SK-N-SH (cell line): ENCODE measurements around the gene UBAC2. TPM values are rescaled to one million over a fixed set of nuclear protein-coding genes. Genes with fewer than 3 reads are reported as not detected.

Source experiments
- CTCF ChIA-PET: fragments of 300-600, 350-600 bp; formaldehyde crosslinking; extraction: SDS; loops from one replicate; lab custom pipeline; 2021; lab: Yijun Ruan, JAX
- POLR2A ChIA-PET: fragments of 350-600 bp; sonication (Branson Sonifier 250); formaldehyde crosslinking; extraction: SDS; loops from one replicate; lab custom pipeline; 2020; ENCODE audit warnings: antibody characterized with exemption, inconsistent platforms; lab: Yijun Ruan, JAX
- DNase-seq: peaks from one replicate; pipeline ENCODE4 v3.0.0; 2012
- H2AFZ ChIP-seq: fragments of 200-600 bp; sonication (generic); 2 replicates; pipeline ENCODE4 v1.8.1; 2016; ENCODE audit warnings: antibody characterized with exemption, mild to moderate bottlenecking, low read depth
- H3F3A ChIP-seq: fragments of 200-600 bp; sonication (generic); replicated peaks from 2 replicates; pipeline ENCODE3; 2016; ENCODE audit warnings: antibody characterized with exemption, mild to moderate bottlenecking; ENCODE audit not compliant: insufficient read depth
- H3K27ac ChIP-seq, 2 experiments: fragments of 200-500 bp in 1 of 2; fragments of 200-600 bp in 1 of 2; sonication (Bioruptor generic) in 1 of 2; sonication (generic), shearing (Covaris generic) in 1 of 2; 2 replicates each; pipeline versions ENCODE4 v1.5.1 to v1.6.1; 2014 to 2016; ENCODE audit warnings: low read depth in 2 of 2, inconsistent platforms in 1 of 2, low read length in 1 of 2, mild to moderate bottlenecking in 1 of 2, mixed read lengths in 1 of 2
- H3K27me3 ChIP-seq: fragments of 200-600 bp; sonication (generic), shearing (Covaris generic); 2 replicates; pipeline ENCODE4 v1.6.1; 2016; ENCODE audit warnings: mixed run types; ENCODE audit not compliant: insufficient read depth
- H3K36me3 ChIP-seq, 2 experiments: fragments of 200-500 bp in 1 of 2; fragments of 200-600 bp in 1 of 2; sonication (Bioruptor generic) in 1 of 2; sonication (generic) in 1 of 2; replicated peaks in 1 of 2; 2 replicates each; pipeline versions ENCODE3 to v1.5.1; 2014 to 2016; ENCODE audit warnings: low read length in 1 of 2, mild to moderate bottlenecking in 1 of 2; ENCODE audit not compliant: insufficient read depth in 2 of 2, control insufficient read depth in 1 of 2
- H3K4me1 ChIP-seq, 2 experiments: fragments of 200-500 bp in 1 of 2; fragments of 200-600 bp in 1 of 2; sonication (Bioruptor generic) in 1 of 2; sonication (generic), shearing (Covaris generic) in 1 of 2; 2 replicates each; pipeline versions ENCODE4 v1.5.1 to v1.6.1; 2014 to 2016; ENCODE audit warnings: low read depth in 1 of 2, low read length in 1 of 2, mixed run types in 1 of 2; ENCODE audit not compliant: insufficient read depth in 2 of 2, control insufficient read depth in 1 of 2
- H3K4me2 ChIP-seq: fragments of 200-600 bp; sonication (generic), shearing (Covaris generic); 2 replicates; pipeline ENCODE4 v1.6.1; 2017; ENCODE audit warnings: mixed run types
- H3K4me3 ChIP-seq, 2 experiments: fragments of 200-500 bp in 1 of 2; fragments of 200-600 bp in 1 of 2; sonication (Bioruptor generic) in 1 of 2; sonication (generic), shearing (Covaris generic) in 1 of 2; 2 replicates each; pipeline versions ENCODE4 v1.5.1 to v1.8.1; 2014 to 2016; ENCODE audit warnings: low read depth in 2 of 2, inconsistent platforms in 1 of 2, low read length in 1 of 2, mild to moderate bottlenecking in 1 of 2, mixed read lengths in 1 of 2, moderate library complexity in 1 of 2
- H3K79me2 ChIP-seq: fragments of 200-600 bp; sonication (generic); 2 replicates; pipeline ENCODE4 v1.8.1; 2017; ENCODE audit warnings: mild to moderate bottlenecking; ENCODE audit not compliant: insufficient read depth
- H3K9ac ChIP-seq: fragments of 200-600 bp; sonication (generic); 2 replicates; pipeline ENCODE4 v1.6.1; 2017; ENCODE audit warnings: mixed run types
- H3K9me2 ChIP-seq: fragments of 200-600 bp; sonication (generic); 2 replicates; pipeline ENCODE4 v1.6.1; 2017; ENCODE audit warnings: mixed run types
- H3K9me3 ChIP-seq: fragments of 200-600 bp; sonication (generic); 2 replicates; pipeline ENCODE4 v1.6.1; 2017; ENCODE audit warnings: mixed run types, mild to moderate bottlenecking, moderate library complexity
- H4K20me1 ChIP-seq: fragments of 200-600 bp; sonication (generic); 2 replicates; pipeline ENCODE4 v1.6.1; 2017; ENCODE audit warnings: mild to moderate bottlenecking, mixed run types; ENCODE audit not compliant: insufficient read depth
- CHD2 ChIP-seq: fragments of 150-350 bp; IDR thresholded peaks from 2 replicates; pipeline ENCODE4 v1.6.1; 2018; ENCODE audit warnings: low read length; ENCODE audit not compliant: partially characterized antibody
- CTCF ChIP-seq: fragments of 200-600 bp; sonication (generic); IDR thresholded peaks from 2 replicates; pipeline ENCODE4 v1.6.1; 2017; ENCODE audit warnings: antibody characterized with exemption, mild to moderate bottlenecking, moderate library complexity
- ELF1 ChIP-seq: IDR thresholded peaks from 2 replicates; pipeline ENCODE4 v1.4.0; 2012
- FOSL2 ChIP-seq: IDR thresholded peaks from 2 replicates; pipeline ENCODE4 v1.4.0; 2012; ENCODE audit warnings: low read depth, mild to moderate bottlenecking, moderate library complexity, borderline replicate concordance
- GABPA ChIP-seq: IDR thresholded peaks from 2 replicates; pipeline ENCODE4 v1.4.0; 2012; ENCODE audit warnings: low read depth, mild to moderate bottlenecking
- GATA2 ChIP-seq: sonication (generic); formaldehyde crosslinking; IDR thresholded peaks from 2 replicates; pipeline ENCODE4 v1.5.0; 2020; ENCODE audit warnings: mild to moderate bottlenecking, missing genetic modification reagents
- MAX ChIP-seq: IDR thresholded peaks from 2 replicates; pipeline ENCODE4 v1.4.0; 2012; ENCODE audit warnings: low read depth
- MEF2A ChIP-seq: IDR thresholded peaks from 2 replicates; pipeline ENCODE4 v1.4.0; 2012; ENCODE audit warnings: low read depth, borderline replicate concordance
- NFIC ChIP-seq: IDR thresholded peaks from 2 replicates; pipeline ENCODE4 v1.4.0; 2012; ENCODE audit warnings: borderline replicate concordance
- NRF1 ChIP-seq: IDR thresholded peaks from 2 replicates; pipeline ENCODE4 v1.6.1; 2012; ENCODE audit warnings: low read depth, mild to moderate bottlenecking, low read length
- POLR2AphosphoS5 ChIP-seq: IDR thresholded peaks from 2 replicates; pipeline ENCODE4 v1.6.1; 2012; ENCODE audit warnings: low read depth, low read length
- RCOR1 ChIP-seq: fragments of 150-350 bp; IDR thresholded peaks from 2 replicates; pipeline ENCODE4 v1.6.1; 2017; ENCODE audit warnings: antibody characterized with exemption, low read length
- RXRA ChIP-seq: IDR thresholded peaks from 2 replicates; pipeline ENCODE4 v1.4.0; 2012; ENCODE audit warnings: low read depth, mild to moderate bottlenecking, borderline replicate concordance
- SIN3A ChIP-seq: IDR thresholded peaks from 2 replicates; pipeline ENCODE4 v1.6.1; 2012; ENCODE audit warnings: low read depth, mild to moderate bottlenecking, low read length, moderate library complexity, borderline replicate concordance
- TAF1 ChIP-seq: IDR thresholded peaks from 2 replicates; pipeline ENCODE4 v1.6.1; 2012; ENCODE audit warnings: low read depth, mild to moderate bottlenecking, low read length, moderate library complexity, borderline replicate concordance
- TEAD4 ChIP-seq: IDR thresholded peaks from 2 replicates; pipeline ENCODE4 v1.4.0; 2012; ENCODE audit warnings: mild to moderate bottlenecking, borderline replicate concordance; ENCODE audit not compliant: insufficient read depth
- USF1 ChIP-seq: IDR thresholded peaks from 2 replicates; pipeline ENCODE4 v1.4.0; 2012; ENCODE audit warnings: low read depth, borderline replicate concordance
- YY1 ChIP-seq: IDR thresholded peaks from 2 replicates; pipeline ENCODE4 v1.4.0; 2012; ENCODE audit warnings: low read depth, mild to moderate bottlenecking
- WGBS: methylation state at CpG from one replicate; pipeline ENCODE4 v1.1.6; 2017; ENCODE audit warnings: low lambda C conversion rate; 5-methylcytosine and 5-hydroxymethylcytosine counted together
- polyA plus RNA-seq, 3 experiments: library from polyadenylated mRNA; depleted of rRNA; stranded (reverse); fragments of >200 nt; gene quantifications; 2 replicates each; pipeline ENCODE4 v1.2.3, GENCODE V29; 2012
- TF ChIP-seq, protein P1 (sequence below): fragments of 150-350 bp; IDR thresholded peaks from 2 replicates; pipeline ENCODE4 v1.6.1; 2017; ENCODE audit warnings: antibody characterized with exemption, low read length, low read depth, borderline replicate concordance

Gene UBAC2
- polyA plus RNA-seq, 1 of the 3 experiments (the other 2 are of a cell fraction) = 79.0 TPM

- Histone ChIP-seq H3K79me2 (no peaks in the 10 kb centered on the region), H3K36me3 (no peaks in the 10 kb centered on the region), H3K4me2 (no peak overlapping the region), H3K4me3 (no peak overlapping the region), H3K9me2 (no peaks in the 10 kb centered on the region), H3K27me3 (no peaks in the 10 kb centered on the region; the same call in 1 of the 2 replicates), H3K27ac (no peak overlapping the region), H2AFZ (no peak overlapping the region), H3K4me1 (no peaks in the 10 kb centered on the region), H3K9ac (no peak overlapping the region), H3K9me3 (no peaks in the 10 kb centered on the region), H4K20me1 (no peaks in the 10 kb centered on the region), H3F3A (no peaks in the 10 kb centered on the region)
- no peak for DNase-seq
- 56% methylated on average over 5 of the region's 5 CpGs for WGBS
- ChIA-PET CTCF (interaction anchor here (4.1 kb wide), 1 partner anchor 12 kb away, joined by 32 read pairs; no protein-coding TSS in a partner anchor), POLR2A (no interaction called here)
- TF ChIP-seq FOSL2 (no peak), NRF1 (no peak), RXRA (no peak), NFIC (no peak), MAX (no peak), ELF1 (no peak), GATA2 (CRISPR knock-in tag) (no peak), POLR2AphosphoS5 (no peak), MEF2A (no peak), GABPA (no peak), YY1 (no peak)
Observed at GRCh38 chr13:99164226-99164625, 36.4 kb upstream of the UBAC2 start.

GRCh38 chr13:99165753-99166587 lies 34.7 kb upstream of the UBAC2 start:
- ChIA-PET CTCF (interaction anchor here (0.9 to 4.1 kb wide), 2 partner anchors 11 to 103 kb away, joined by 3 to 32 read pairs; no protein-coding TSS in a partner anchor), POLR2A (no interaction called here)
- no peak overlapping the region for H3K4me3 ChIP-seq
- 77% methylated on average over 5 of the region's 5 CpGs for WGBS
- H3K27ac ChIP-seq = no peak overlapping the region
- DNase-seq = no peak
- H3K9me2 ChIP-seq = no peaks in the 10 kb centered on the region
- H3F3A ChIP-seq = no peaks in the 10 kb centered on the region
- TF ChIP-seq RCOR1 = no peak
- no peak for TF ChIP-seq GATA2 (CRISPR knock-in tag)
- TF ChIP-seq TAF1 = no peak
- no peak for TF ChIP-seq TEAD4
- TF ChIP-seq CTCF = no peak
- no peak for TF ChIP-seq SIN3A
- TF ChIP-seq, protein P1, sequence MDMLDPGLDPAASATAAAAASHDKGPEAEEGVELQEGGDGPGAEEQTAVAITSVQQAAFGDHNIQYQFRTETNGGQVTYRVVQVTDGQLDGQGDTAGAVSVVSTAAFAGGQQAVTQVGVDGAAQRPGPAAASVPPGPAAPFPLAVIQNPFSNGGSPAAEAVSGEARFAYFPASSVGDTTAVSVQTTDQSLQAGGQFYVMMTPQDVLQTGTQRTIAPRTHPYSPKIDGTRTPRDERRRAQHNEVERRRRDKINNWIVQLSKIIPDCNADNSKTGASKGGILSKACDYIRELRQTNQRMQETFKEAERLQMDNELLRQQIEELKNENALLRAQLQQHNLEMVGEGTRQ = no peak
- no peak for TF ChIP-seq CHD2
- no peak for TF ChIP-seq USF1
- no peaks in the 10 kb centered on the region for H3K79me2 ChIP-seq
- no peak overlapping the region for H2AFZ ChIP-seq
- no peak overlapping the region for H3K9ac ChIP-seq
- H3K27me3 ChIP-seq = no peaks in the 10 kb centered on the region; the same call in 1 of the 2 replicates
- no peaks in the 10 kb centered on the region for H4K20me1 ChIP-seq
- H3K36me3 ChIP-seq = no peaks in the 10 kb centered on the region
- H3K9me3 ChIP-seq = no peaks in the 10 kb centered on the region
- H3K4me1 ChIP-seq = no peaks in the 10 kb centered on the region
- H3K4me2 ChIP-seq = no peak overlapping the region
